GM18505 (cell line): Measurements from ENCODE around the gene CCT6B.
"Not testable (repeated sequence)": the region's sequence is repeated elsewhere in the genome, so short reads cannot be mapped to it uniquely, and the experiment has no call there.

Source experiments
- ATAC-seq: cut with Tn5 transposase; IDR thresholded peaks from one replicate; pipeline ENCODE4 v1.9.1; 2021; ENCODE audit not compliant: unreplicated experiment
- POLR2A ChIP-seq: IDR thresholded peaks from 4 replicates; pipeline ENCODE4 v1.6.1; 2011; ENCODE audit warnings: borderline replicate concordance; ENCODE audit not compliant: insufficient read depth, insufficient read length; ENCODE audit errors: extremely low read depth

The CCT6B gene

DNA sequence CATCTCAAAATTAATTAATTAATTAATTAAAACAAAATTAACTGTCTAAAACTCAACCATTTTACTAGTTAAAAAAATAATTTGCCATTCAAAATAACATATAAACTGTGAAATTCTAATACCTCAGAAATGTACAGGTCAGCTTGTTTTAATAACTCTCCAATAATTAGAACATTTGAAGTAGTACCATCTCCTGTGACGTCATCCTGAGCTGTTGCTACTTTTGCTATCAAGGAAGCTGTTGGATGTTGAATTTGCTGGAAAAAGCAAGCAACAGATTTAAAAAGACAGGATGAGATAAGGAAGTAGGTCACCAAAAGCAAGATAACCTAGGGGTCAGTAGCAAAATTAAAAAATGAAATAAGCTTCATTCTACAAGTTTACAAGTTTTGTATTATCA, 2.8 kb downstream of the CCT6B start:
- no peak for ATAC-seq
- TF ChIP-seq POLR2A, result no peak

GRCh38 chr17:34950780-34951179, 10.5 kb downstream of the CCT6B start:
- ATAC-seq, result not testable (repeated sequence)

DNA sequence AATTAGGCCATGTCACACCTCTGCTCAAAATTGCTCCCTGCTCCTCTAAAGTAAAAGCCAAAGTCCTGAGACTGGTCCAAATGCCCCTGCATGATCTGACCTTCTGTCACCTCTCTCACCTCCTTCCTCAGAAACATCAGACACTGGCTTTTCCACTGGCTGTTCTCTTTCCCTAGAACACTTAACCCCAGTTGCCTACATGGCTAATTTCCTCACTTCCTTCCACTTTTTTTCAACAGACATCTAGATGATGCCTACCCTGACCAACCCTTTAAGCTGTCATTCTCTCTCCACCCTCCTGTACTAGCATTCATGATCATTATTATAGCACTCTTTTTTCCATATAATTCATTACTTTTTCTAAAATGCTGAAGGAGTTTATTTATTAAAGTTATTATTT, 31.0 kb downstream of the CCT6B start:
- no peak for ATAC-seq
- TF ChIP-seq POLR2A, result no peak

DNA sequence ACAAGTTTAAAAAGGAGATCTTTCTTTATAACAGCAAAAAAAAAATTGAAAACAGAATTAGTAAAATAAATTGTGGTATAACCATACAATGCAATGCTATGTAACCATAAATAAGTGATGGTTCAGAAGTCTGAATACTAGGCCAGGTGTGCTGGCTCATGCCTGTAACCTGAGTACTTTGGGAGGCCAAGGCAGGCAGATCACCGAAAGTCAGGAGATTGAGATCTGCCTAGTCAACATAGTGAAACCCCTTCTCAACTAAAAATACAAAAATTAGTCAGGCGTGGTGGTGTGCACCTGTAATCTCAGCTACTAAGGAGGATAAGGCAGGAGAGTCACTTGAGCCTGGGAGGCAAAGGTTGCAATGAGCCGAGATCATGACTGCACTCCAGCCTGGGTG, 34.6 kb downstream of the CCT6B start:
- TF ChIP-seq POLR2A, result no peak
- no peak for ATAC-seq

- ATAC-seq, result no peak
- no peak for TF ChIP-seq POLR2A
Observed at GRCh38 chr17:34920676-34921075, 40.6 kb downstream of the CCT6B start.

- TF ChIP-seq POLR2A, result no peak
- ATAC-seq, result no peak
Observed at GRCh38 chr17:34917381-34917780, 43.9 kb downstream of the CCT6B start.

- no peak for ATAC-seq
Observed at GRCh38 chr17:34916120-34916519, 45.1 kb downstream of the CCT6B start.

GRCh38 chr17:34913001-34913400, 48.3 kb downstream of the CCT6B start:
- ATAC-seq, result no peak
- no peak for TF ChIP-seq POLR2A

More at GRCh38 chr17:34916120-34916519, 45.1 kb downstream of the CCT6B start:
- no peak for TF ChIP-seq POLR2A

DNA sequence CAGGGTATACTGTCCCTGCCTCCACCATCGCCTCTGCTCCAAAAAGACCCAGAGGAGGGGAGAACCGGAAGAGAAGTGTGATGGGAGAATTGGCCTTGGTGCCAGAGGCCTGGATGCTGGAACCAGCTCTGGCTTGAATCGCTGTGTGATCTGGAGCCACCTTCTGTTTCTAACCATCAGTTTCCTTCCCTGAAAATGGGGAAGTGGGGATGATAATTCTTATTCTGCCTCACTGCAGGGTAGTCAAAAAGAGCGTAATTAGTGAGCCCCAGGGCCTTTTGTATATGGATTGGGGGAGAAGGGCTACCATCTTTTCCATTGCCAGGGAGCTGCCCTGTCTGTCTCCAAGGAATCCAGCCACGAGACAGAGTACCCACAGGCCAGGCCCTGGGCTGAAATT, 52.2 kb downstream of the CCT6B start:
- ATAC-seq, result no peak

GRCh38 chr17:34902831-34903547, 58.3 kb downstream of the CCT6B start:
- no peak for TF ChIP-seq POLR2A
- no peak for ATAC-seq

More for the DNA sequence above, 52.2 kb downstream of the CCT6B start:
- no peak for TF ChIP-seq POLR2A

- ATAC-seq, result no peak
- no peak for TF ChIP-seq POLR2A
Observed at GRCh38 chr17:34899643-34900291, 61.5 kb downstream of the CCT6B start.

DNA sequence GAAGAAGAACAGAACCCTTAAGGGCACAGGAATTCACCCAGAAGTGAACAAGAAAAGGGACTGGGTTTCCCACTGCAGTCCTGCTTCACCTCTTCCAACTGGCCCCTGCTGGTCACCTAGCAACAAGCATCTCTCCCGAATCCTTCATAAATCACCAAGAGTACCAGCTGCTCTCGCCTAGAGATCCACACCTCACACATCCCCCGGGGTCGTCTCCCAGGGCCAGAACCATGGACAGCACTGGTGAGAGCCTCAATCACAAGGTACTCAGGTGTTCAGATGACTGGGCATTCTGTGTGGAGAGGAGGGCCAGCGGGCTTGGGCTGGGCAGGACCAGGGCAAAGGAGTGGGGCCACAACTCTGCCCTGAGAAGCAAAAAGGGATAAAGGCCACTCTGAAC, 65.9 kb downstream of the CCT6B start:
- TF ChIP-seq POLR2A, result no peak
- no peak for ATAC-seq

GRCh38 chr17:34894964-34895363, 66.3 kb downstream of the CCT6B start:
- no peak for ATAC-seq

GRCh38 chr17:34892461-34893249, 68.6 kb downstream of the CCT6B start:
- no peak for ATAC-seq
- no peak for TF ChIP-seq POLR2A

More at GRCh38 chr17:34894964-34895363, 66.3 kb downstream of the CCT6B start:
- no peak for TF ChIP-seq POLR2A

- no peak for TF ChIP-seq POLR2A
- ATAC-seq, result no peak
Observed at GRCh38 chr17:34886831-34887230, 74.4 kb downstream of the CCT6B start.

DNA sequence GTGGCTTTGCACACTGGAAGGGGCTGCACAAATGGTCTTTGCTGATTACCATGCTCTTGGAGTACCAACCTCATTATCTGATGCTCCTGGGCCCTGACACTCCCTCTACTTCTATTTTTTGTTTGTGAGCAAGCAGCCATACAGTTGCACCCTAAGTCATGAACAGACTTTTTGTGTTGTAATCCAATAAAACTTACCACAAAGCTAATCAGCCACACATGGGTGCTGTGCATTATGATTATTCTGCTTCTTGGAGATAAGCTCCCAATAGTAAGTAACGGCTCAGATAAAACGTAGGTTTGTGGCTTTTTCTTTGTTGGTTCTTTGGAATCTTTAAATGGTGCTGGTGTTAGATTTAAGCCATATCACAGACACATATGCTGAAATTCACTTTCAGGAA, 76.2 kb downstream of the CCT6B start:
- TF ChIP-seq POLR2A, result no peak
- no peak for ATAC-seq
